HG02678 (cell line): Measurements from ENCODE around the gene CBX2.
"Not testable (repeated sequence)": the region's sequence is repeated elsewhere in the genome, so short reads cannot be mapped to it uniquely, and the experiment has no call there.

ENCODE experiments used
- ATAC-seq: cut with Tn5 transposase; IDR thresholded peaks from one replicate; pipeline ENCODE4 v1.9.1; 2021; ENCODE audit warnings: mild to moderate bottlenecking, moderate library complexity; ENCODE audit not compliant: unreplicated experiment

CBX2 gene

DNA sequence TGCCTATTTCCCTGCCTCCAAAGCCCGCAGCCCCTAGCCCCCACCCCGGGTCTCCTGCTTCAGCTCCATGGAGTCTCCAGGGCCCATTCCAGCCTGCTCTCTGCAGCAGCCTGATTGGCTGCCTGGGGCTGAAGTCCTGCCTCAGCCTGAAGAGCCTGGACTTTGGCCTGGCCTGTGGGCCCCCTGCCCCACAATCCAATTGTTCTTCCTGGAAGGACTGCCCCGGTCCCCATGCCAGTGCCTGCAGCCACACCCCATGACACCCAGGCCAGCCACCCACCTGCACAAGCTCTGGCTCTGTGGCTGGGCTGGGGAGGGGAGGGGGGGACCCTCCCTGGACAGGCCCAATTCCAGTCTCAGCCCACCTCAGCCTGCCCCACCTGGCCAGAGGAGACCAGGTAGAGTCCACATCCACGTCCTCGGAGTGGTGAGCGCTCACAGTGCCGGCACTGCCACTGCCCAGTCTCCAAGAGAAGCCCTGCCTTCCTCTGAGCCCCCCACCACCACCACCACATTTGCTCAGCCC is 34.9 kb upstream of the CBX2 start:
- ATAC-seq, result no peak

DNA sequence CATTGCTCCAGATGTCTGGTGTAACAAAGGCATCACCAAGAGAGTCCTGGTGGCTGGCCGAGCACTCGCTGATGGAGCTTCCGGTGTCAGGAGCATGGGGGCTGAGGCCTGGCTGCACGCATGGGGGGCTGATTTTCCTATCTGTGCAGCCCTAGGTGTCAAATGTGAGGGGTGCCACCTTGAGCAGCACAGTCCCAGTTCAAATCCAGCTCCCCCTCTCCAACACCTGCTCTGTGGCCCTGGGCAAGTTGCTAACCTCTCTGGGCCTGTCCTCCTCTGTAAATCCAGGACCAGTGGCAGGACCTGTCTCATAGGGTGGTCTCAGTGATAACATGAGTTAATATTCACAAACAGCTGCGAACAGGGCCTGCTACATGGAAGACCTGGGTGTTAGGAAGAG is 34.3 kb upstream of the CBX2 start:
- ATAC-seq, result no peak

DNA sequence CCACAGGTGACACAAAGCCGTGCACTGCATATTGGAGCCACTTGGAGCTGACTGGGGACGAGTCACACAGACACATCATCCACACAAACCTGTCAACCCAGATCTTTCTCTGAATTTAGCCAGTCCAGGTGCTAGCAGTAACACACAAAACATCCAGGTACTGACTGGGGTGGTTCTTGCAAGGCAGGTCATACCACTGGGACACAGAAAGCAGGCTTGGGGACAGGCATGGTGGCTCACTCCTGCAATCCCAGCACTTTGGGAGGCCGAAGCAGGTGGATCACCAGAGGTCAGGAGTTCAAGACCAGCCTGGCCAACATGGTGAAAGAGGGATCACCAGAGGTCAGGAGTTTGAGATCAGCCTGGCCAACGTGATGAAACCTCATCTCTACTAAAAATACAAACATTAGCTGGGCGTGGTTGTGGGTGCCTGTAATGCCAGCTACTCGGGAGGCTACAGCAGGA is 32.3 kb upstream of the CBX2 start:
- ATAC-seq, result no peak

DNA sequence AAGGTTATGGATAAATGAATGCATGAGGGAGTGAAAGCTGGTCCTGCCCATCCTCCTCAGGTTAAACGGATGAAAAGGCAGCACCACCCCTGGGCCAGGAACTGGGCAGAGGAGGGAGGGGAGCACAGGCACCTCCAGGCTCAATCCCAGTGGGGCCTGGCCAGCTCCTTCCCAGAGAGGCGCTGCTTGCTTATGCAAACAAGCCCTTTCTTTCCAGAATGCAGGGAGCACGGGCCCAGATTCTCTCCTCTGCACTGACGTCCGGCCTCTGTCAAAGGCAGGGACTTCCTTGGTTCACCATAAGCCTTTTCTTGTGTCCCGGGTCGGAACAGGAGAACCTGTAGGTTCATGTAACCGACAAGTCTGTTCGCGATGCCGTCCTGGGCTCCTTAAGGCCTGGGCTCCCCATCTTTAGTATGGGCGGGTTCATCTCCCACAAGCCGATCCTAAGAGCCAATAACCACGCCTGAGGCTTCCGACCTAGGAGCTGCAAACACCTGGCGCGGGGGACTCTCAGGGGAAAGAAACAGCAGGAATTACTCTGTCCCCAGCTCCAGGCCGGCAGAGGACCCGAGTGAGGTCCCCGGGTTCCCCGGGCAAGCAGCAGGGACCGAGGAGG is 30.9 kb upstream of the CBX2 start:
- ATAC-seq, result no peak

DNA sequence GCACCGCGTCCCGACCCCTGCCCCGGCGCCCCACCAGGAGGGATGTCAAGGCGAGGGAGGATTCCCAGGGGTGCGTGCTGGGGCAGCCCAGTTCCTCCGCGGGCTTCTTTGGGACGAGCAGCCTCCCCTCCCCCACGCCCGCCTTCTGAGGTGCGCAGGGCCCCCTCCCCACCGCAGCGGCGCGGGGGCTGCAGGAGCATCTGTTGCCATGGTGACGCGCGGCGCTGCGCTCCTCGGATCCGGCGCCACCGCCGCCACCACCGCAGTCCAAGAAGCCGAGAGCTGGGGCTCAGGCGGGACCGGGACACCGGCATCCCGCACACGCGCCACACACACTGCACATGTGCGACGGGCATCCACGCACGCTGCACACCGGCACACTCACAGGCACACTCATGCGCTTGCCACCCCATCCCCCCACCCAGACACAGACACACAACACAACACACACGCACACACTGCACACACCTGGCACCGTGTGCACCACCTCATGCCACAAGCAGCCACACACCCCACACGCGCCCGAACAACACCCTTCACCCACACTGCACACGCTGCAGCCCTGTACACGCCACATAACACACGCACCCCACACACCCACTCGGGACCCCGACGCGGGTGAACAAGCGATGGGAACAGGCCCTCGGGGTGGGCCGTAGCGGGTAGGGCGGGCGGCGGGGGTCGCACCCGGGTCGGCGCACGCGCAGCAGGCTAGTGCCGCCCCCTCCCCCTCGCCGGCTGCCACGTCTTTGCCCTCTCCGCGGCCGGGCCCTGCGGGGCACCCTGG is 30.2 kb upstream of the CBX2 start:
- ATAC-seq, result no peak

DNA sequence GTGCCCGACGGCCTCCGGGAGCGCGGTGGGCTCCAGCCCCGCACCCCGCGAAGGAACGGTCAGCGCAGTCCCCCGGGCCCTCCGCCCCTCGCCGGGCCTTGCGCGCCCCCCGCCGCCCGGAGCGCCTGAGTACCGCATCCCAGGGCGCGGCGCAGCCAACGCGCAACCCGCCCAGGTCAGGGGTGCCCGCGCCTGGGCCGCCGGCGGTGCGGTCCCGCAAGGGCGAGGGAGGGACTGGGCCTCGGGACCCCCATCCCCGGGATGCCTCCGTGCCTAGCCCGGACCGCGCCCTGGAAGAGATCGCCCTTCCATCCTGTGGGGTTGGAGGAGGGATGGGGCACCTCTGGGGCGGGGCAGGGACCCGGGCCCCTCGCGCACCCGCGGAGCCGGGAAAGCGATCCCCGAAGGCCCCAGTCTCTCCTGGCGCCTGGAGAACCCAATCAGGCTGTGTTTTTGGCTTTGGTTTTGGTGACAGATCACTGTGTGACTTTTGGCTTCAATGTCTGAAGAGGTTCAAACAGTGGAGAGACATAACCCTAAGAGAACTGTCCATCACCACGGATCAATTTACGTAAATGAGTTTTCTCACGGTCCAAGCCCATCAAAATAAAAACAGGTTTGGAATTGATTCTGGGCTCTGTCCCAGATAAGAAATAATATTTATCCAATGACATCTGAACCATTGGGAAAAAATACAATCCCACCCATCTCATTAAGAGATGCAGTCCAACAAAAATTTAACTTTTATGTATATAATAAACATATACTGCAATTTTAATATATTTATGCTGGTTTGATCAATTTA is 29.5 kb upstream of the CBX2 start:
- ATAC-seq, result no peak

DNA sequence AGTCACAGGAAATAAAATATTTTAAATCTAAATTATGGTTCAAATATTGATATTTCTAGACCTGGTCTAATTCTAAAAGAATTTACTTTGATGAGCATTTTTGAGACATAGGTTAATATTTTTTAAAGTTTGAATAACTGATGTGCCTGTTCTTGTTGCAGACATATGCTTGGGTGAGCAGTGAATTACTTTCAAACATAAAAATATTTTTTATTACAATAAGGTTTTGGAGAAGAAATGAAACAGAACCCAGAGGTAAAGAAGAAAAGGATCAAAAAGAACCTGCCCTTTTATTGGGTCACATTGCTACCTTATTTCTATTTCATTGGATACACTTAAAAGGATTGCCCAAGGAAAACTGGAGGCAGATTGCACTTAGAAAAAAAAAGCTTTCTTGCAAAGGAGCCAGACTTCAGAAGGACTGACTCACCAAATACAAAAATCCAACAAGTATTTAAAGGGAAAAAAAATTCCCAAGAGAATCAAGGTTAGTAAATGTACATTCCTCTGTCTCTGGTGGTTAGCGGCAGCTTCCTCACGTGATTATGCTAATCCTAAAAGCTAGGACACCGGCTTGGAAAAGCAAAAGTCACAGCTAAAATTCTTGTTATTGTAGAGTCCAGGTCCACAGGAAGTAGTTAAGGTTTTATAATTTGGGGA is 28.7 kb upstream of the CBX2 start:
- ATAC-seq, result no peak

DNA sequence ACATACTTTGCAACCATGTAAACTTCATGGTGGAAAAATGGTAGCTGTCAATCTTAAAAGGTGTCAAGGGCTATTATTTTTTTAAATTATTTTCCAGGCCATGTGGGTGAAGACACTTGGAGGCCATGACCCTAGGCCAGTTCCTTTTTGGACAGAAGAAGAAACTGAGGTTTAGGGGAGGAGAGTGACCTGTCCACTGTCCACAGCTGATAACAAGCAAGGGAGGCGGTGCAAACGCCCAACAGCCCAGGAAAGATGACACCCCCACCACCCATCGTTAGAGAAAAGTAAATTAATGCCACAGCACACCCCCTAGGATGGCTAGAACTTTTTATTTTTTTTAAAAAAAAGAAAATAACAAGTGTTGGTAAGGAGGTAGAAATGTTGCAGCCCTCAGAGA is 28.0 kb upstream of the CBX2 start:
- ATAC-seq, result no peak

DNA sequence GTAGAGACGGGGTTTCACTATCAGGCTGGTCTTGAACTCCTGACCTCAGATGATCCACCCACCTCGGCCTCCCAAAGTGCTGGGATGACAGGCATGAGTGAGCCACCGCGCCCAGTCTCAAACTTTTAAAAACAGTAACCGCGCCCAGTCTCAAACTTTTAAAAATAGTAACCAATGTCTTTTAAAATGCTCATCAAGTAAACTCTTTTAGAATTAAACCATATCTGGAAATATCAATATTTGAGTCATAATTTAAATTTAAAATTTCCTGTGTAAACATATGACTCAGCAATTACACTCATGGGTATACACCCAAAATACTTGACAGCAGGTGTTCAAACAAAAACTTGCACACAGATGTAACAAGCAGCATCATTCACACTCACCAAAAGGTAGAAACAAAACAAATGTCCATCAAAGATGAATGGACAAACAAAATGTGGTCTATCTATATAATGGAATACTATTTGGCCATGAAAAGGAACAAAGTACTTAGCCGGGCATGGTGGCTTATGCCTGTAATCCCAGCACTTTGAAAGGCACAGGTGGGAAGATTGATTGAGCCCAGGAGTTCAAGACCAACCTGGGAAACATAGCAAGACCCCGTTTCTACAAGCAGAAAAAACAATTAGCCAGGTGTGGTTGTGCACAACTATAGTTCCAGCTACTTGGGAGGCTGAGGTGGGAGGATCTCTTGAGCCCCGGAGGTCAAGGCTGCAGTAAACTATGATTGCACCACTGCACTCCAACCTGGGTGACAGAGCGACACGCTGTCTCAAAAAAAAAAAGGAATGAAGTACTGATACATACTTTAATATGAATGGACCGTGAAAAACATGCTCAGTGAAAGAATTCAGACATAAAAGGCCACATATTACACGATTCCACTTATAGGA is 27.1 kb upstream of the CBX2 start:
- no peak for ATAC-seq

DNA sequence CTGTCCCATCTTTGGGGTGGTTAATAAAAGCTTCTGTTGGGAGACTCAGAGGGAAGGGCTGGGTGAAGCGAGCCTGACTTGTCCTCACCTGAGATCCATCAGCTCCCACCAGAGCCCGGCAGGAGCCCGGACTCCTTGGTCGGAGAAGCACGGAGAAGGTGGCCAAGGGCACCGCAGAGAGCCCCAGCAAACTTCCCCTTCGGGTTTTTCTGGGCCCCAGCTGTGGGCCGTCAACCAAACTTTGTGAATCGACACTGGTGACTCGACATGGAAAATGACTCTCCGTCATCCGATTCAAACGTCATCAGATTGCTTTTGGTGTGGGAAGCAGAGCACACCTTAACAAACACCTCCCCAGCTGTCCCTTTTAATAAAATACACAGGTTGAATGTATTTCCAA is 25.8 kb upstream of the CBX2 start:
- no peak for ATAC-seq

DNA sequence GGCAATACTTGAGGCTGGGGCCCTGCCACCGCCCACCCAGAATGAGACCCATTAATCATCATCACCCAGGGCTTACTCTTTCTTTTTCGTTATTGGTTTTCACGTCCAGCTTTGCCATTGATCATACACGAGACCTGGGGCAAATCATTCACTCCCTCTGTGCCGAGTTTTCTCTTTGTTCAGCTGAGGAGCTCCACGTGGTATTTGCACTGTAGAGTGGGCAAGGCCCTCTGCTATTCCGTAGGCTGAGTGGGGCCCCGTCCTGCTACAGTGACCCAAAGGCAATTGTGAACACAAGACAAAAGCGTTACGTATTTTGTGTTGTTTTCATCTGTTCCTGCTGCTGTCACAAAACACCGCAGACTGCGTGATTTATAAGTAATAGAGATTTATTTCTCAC is 23.6 kb upstream of the CBX2 start:
- no peak for ATAC-seq

DNA sequence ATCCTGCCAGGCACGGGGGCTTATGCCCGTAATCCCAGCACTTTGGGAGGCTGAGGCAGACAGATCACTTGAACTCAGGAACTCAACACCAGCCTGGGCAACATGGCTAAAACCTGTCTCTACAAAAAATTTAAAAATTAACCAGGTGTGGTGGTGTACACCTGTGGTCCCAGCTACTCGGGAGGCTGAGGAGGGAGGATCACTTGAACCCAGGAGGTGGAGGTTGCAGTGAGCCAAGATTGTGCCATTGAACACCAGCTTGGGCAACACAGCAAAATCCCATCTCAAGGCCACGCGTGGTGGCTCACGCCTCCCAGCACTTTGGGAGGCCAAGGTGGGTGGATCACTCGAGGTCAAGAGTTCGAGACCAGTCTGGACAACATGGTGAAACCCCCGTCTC is 23.0 kb upstream of the CBX2 start:
- ATAC-seq, result not testable (repeated sequence)

DNA sequence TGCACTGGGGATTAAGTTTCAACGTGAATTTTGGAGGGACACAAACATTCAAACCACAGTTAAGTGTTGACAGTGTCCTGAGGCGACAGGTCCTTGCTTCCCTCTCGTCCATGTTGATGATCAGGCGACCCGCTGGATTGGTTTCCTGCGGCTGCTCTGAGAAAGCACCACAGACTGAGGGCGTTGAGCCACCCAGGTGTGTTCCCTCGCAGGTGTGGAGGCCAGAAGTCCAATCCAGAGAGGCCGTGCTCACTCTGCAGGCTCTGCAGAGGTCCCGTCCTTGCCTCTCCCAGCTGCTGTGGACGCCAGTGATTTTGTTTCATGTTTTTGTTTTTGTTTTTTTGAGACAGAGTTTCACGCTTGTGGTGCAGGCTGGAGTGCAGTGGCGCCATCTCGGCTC is 22.4 kb upstream of the CBX2 start:
- ATAC-seq, result no peak

DNA sequence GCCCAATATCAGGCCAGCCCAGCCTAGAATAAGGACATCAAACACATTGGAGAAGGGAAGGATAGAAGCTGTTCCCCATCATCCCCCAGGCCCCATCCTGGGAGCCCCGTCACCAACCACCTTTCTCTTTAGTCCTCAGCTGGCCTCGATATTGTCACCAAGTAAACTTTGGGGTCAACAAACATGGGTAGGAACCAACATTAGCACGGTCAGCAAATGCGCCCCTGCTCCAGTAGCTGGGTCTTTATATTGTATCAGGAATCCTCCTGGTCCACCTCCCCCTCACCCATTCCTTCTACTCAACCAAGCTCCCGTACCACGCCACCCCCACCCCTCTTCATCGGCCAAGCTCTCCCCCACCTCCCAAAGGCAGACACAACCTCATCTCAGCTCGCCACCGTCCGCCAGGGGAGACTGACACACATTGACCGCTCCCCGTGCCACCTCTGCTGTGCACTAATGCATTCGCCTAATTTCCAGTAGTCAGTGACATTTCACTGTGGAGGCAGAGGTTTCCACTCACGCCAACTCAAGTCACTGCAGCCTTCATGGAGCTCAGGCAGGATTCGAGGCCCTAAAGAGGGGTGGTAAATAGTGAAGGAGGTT is 20.7 kb upstream of the CBX2 start:
- ATAC-seq, result no peak

DNA sequence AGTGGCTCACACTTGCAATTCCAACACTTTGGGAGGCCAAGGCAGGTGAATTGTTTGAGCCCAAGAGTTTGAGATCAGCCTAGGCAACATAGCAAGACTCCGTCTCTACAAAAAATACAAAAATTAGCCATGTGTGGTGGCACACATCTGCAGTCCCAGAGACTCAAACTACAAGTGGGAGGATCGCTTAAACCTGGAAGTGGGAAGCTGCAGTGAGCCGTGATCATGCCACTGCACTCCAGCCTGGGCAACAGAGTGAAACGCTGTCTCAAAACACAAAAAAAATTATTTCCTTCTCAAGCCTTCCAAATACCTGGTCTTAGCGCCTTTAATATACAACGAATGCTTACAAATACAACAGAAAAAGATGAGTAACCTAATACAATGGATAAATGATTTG is 19.7 kb upstream of the CBX2 start:
- ATAC-seq, result no peak

DNA sequence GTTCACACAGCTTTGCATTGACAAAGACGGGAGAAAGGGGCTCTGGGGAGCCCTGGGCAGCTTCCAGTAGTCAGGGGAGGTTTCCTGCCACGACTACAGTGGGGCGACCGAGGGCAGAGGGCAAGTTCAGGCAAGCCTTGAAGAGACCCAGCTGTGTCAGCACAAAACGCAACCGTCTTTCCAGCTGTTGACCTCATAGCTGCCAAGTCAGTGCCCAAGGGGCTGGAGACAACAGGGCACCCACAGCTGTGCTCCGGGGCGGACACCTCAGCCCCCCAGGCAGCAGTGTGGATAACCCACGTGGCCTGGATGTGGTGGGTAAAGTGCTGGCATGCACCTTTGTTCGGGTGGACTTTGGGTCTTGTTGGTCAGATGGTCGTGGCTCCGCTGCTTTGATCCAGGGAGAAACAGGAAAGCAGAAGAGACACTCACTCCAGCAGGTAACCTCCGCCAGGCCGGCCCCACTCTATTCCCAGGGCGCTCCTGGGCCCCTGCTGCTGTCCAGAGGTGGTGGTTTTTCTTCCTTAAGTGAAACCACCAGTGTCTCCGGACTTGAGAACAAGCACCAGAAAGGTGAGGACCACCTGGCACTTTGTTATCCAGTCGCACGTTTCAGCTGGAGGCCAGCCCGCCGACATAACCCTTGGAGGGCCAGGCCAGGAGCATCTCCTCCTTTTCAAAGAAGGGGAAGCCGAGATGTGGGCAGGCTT is 17.6 kb upstream of the CBX2 start:
- ATAC-seq, result no peak

DNA sequence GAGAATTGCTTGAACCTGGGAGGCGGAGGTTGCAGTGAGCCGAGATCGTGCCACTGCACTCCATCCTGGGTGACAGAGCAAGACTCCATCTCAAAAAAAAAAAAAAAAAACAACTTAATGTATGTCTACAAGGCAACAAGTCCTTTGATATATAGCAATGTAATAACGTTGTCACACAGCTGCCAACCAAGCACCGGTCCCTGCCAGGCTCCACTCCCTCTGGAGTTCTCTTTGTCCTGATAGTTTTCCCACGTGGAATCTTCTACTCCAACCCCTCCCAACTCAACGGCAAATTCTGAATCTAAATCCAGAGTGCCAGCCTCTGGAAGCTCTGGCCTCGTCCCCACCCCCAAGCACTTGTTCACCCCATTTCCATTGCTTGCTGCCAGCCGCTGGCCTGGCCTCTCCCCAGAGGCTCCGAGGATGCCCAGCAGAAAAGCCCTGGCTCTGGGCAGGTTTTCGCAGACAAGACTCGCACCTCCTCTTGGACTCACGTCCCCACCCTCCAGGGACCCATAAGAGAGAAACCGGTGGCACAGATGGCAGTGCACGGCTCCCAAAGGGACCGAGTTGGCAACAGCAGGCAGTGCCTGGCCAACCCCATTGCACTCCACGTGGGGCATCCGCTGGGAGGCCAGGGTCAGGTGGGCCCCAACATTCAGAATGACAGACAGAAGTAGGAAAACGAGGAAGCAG is 15.9 kb upstream of the CBX2 start:
- ATAC-seq, result no peak

DNA sequence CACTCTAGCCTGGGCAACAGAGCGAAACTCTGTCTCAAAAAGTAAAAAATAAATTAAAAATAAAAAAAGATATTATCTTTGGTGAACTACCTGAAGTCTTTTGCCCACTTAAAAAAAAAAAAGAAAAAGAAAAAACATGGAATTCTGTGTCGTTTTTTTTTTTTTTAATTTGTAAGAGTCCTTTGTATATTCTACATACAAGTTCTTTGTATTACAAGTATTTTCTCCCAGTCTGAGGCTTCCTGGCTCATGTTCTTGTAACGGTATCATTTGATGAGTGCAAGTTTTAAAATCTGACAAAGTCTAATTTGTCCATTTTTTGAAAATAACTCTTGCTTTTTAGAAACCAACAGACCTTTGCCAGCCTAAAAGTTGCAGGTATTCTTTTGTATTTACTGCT is 12.2 kb upstream of the CBX2 start:
- ATAC-seq, result no peak
